Mesothelial cell of epicardium (in vitro differentiated cells): ENCODE data around the gene TACSTD2. TPM values are rescaled to one million over a fixed set of nuclear protein-coding genes. Genes with fewer than 3 reads are reported as not detected.

Experiments used
- DNase-seq, 2 experiments: peaks; one replicate each; pipeline ENCODE4 v3.0.0; 2021; ENCODE audit warnings: low spot score in 2 of 2; ENCODE audit not compliant: unreplicated experiment in 2 of 2
- H3K27ac Mint-ChIP-seq: 2 replicates; pipeline ENCODE4 v1.8.0; 2021; ENCODE audit warnings: mixed read lengths
- H3K27me3 Mint-ChIP-seq: 2 replicates; pipeline ENCODE4 v1.8.0; 2021; ENCODE audit warnings: low read depth, mixed read lengths
- H3K36me3 Mint-ChIP-seq: 2 replicates; pipeline ENCODE4 v1.8.0; 2021; ENCODE audit warnings: mixed read lengths
- H3K4me1 Mint-ChIP-seq: 2 replicates; pipeline ENCODE4 v1.8.0; 2021; ENCODE audit warnings: mixed read lengths
- H3K4me3 Mint-ChIP-seq: 2 replicates; pipeline ENCODE4 v1.8.0; 2021; ENCODE audit warnings: mild to moderate bottlenecking, moderate library complexity, mixed read lengths
- H3K9me3 Mint-ChIP-seq: 2 replicates; pipeline ENCODE4 v1.8.0; 2021; ENCODE audit warnings: mixed read lengths
- total RNA-seq: library from RNA; stranded (reverse); gene quantifications from 3 replicates; pipeline ENCODE4 v1.2.1, GENCODE V29; 2021
- TF ChIP-seq, protein P1 (sequence below): fragments of 200-600 bp; sonication (generic); IDR thresholded peaks from one replicate; pipeline ENCODE4 v1.5.0; 2021; ENCODE audit warnings: antibody characterized with exemption; ENCODE audit not compliant: unreplicated experiment

TACSTD2 gene
- total RNA-seq, 1 donor from 2014 or later, result 22.7 TPM

DNA sequence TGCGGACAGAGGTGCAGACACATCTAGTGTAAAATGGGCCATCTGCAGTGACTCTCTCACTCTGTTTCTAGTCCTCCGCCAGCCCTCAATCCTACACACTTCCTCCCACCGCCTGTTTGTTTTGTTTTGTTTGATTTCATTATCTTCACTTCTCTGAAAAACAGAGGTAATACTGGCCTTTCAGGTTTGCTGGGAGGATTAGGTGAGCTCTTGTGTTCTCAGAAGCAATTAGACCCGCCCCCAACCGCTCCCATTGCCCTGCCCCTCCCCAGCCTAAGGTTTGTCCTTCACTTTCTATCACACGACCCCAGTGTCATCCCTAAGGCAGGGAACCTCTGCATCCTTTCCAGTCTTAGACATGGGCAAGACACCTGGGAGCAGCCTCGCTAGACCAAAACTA lies 43.2 kb upstream of the TACSTD2 start:
- no peak overlapping the region for H3K4me3 Mint-ChIP-seq
- H3K4me1 Mint-ChIP-seq, result peaks cover 24% of the 10 kb centered on the region
- H3K36me3 Mint-ChIP-seq, result no peaks in the 10 kb centered on the region
- H3K27ac Mint-ChIP-seq, result peak overlapping the region; percentile 82
- no peaks in the 10 kb centered on the region for H3K27me3 Mint-ChIP-seq
- TF ChIP-seq, protein P1, sequence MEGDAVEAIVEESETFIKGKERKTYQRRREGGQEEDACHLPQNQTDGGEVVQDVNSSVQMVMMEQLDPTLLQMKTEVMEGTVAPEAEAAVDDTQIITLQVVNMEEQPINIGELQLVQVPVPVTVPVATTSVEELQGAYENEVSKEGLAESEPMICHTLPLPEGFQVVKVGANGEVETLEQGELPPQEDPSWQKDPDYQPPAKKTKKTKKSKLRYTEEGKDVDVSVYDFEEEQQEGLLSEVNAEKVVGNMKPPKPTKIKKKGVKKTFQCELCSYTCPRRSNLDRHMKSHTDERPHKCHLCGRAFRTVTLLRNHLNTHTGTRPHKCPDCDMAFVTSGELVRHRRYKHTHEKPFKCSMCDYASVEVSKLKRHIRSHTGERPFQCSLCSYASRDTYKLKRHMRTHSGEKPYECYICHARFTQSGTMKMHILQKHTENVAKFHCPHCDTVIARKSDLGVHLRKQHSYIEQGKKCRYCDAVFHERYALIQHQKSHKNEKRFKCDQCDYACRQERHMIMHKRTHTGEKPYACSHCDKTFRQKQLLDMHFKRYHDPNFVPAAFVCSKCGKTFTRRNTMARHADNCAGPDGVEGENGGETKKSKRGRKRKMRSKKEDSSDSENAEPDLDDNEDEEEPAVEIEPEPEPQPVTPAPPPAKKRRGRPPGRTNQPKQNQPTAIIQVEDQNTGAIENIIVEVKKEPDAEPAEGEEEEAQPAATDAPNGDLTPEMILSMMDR, result no peak
- peaks cover 5% of the 10 kb centered on the region for H3K9me3 Mint-ChIP-seq
- DNase-seq, result no peak

DNA sequence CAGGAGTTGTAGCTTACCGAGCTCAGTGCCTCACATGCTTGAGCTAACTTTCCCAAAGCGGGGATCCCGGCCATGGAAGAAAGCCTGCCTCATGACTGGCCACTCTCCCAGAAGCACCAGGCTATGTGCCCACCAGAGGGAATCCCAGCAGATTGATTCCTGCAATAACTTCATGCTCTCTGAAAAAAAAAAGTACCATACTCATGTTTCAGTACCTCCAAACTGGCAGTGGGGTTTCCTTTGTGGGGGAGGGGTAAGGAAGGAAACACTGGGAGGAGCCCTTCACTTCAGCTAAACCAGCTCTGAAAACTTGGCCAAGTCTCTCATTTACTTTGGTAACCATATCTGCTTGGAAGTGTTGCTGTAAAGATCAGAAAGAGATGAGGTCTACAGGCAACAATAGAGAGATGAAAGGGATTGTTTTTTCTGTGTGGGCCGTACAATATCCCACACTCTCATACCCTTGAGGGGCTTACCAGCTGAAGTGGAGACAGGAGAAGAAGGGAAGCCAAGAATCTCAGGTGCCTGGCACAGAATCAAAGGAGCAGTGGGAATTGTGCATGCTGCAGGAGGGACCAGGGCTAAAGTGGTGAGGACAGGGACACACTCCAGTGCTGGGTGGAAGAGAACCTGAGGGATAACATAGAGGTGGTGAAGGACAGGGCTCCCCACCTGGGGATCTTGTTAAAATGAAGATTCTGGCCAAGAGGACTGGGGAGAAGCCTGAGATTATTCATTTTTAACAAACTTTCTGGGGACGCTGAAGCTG lies 42.4 kb upstream of the TACSTD2 start:
- peak overlapping the region; percentile 71 for H3K27ac Mint-ChIP-seq
- TF ChIP-seq, protein P1, result no peak
- H3K4me1 Mint-ChIP-seq, result peaks cover 22% of the 10 kb centered on the region
- peaks cover 5% of the 10 kb centered on the region for H3K9me3 Mint-ChIP-seq
- no peak for DNase-seq
- H3K4me3 Mint-ChIP-seq, result no peak overlapping the region
- H3K36me3 Mint-ChIP-seq, result no peaks in the 10 kb centered on the region
- no peaks in the 10 kb centered on the region for H3K27me3 Mint-ChIP-seq

DNA sequence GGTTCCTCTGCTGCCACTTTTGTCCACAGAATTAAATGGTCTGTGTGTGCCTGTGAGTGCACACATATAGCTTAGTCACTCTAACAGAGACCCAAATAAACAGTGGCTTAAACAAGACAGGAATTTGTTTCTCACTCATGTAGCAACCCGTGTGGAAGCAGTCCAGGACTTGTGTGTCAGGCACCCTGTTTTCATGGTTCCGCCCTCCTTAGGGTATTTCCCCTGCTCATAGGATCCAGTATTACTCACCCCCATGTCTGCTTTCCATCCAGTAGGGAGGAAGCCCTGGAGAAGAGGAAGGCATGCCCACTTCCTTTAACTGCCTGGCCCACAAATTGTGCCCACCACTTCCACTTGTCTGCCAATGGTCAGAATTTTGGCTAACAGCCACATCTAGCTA lies 41.3 kb upstream of the TACSTD2 start:
- DNase-seq, result no peak
- peaks cover 22% of the 10 kb centered on the region for H3K4me1 Mint-ChIP-seq
- no peak overlapping the region for H3K4me3 Mint-ChIP-seq
- TF ChIP-seq, protein P1, result no peak
- peaks cover 5% of the 10 kb centered on the region for H3K9me3 Mint-ChIP-seq
- no peaks in the 10 kb centered on the region for H3K36me3 Mint-ChIP-seq
- H3K27me3 Mint-ChIP-seq, result no peaks in the 10 kb centered on the region
- H3K27ac Mint-ChIP-seq, result no peak overlapping the region

DNA sequence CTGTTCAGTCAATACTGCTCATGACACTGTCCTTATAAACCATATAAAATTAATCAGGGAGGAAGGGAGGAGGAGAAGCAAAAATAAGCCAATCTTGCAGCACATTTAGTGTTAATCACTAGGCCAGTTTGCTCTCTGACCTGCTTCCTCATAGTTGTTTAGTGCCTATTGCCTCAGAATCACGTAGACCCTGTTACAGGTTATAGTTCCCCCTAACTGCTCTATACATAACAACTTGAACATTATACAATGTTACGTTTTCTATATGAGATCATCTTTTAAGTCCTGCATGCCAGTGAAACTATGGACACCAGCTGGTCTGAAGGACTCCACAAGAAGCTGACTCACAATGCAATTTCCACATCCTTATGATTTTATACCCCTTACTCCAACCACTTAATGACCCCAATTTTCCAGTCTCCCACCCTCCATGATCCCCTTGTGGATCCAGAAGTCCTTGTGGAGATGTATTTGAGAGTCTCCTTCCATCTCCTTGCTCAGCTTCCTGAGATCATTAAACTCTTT lies 34.9 kb upstream of the TACSTD2 start:
- no peak overlapping the region for H3K4me3 Mint-ChIP-seq
- DNase-seq, result no peak
- TF ChIP-seq, protein P1, result no peak
- no peak overlapping the region for H3K27ac Mint-ChIP-seq
- no peaks in the 10 kb centered on the region for H3K27me3 Mint-ChIP-seq
- H3K36me3 Mint-ChIP-seq, result no peaks in the 10 kb centered on the region
- peaks cover 8% of the 10 kb centered on the region for H3K9me3 Mint-ChIP-seq
- peaks cover 8% of the 10 kb centered on the region for H3K4me1 Mint-ChIP-seq

DNA sequence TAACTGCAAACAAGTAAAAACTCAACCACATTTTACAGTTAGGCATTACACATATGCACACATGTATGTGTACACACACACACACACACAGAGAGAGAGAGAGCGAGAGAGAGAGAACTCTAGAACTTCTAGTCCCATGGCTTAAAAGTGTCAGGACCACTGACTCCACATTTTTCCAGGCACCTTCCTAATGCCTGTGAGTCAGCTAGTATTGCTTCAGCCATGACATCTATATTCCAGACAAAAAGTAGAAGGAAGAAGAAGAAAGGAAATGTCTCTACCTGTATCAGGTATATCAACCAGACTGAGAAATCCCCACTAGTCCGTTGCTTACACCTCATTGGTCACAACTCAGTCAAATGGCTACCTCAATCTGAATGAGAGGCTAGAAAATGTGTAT lies 31.9 kb upstream of the TACSTD2 start:
- Mint-ChIP-seq H3K9me3 (peaks cover 30% of the 10 kb centered on the region), H3K4me1 (peaks cover 8% of the 10 kb centered on the region), H3K36me3 (peaks cover 6% of the 10 kb centered on the region), H3K27ac (no peak overlapping the region), H3K27me3 (no peaks in the 10 kb centered on the region), H3K4me3 (no peak overlapping the region)
- TF ChIP-seq, protein P1, result no peak
- DNase-seq, result no peak
